Stimulated activated CD4-positive, alpha-beta T cell treated with anti-CD3 and anti-CD28 coated beads, TNF-alpha, amount 100 ng/mL, for 48 hours (primary cell): Measurements from ENCODE around the gene DDR1.
"Not testable (repeated sequence)": the region's sequence is repeated elsewhere in the genome, so short reads cannot be mapped to it uniquely, and the experiment has no call there.

Source experiments
- DNase-seq, 3 donors: peaks; one replicate each; pipeline ENCODE4 v3.0.0-alpha.2; 2020; ENCODE audit warnings: low read depth in 3 of 3

Gene DDR1

GRCh38 chr6:30894381-30894780, 10.1 kb downstream of the DDR1 start:
- DNase-seq = no peak

- DNase-seq = no peak
Measured at GRCh38 chr6:30894935-30895334, 10.6 kb downstream of the DDR1 start.

GRCh38 chr6:30895343-30895742, 11.0 kb downstream of the DDR1 start:
- no peak for DNase-seq

GRCh38 chr6:30896541-30896940, 12.2 kb downstream of the DDR1 start:
- no peak for DNase-seq

GRCh38 chr6:30897882-30898281, 13.6 kb downstream of the DDR1 start:
- DNase-seq = no peak

GRCh38 chr6:30898750-30899360, 14.5 kb downstream of the DDR1 start:
- DNase-seq = no peak

GRCh38 chr6:30900863-30901417, 16.6 kb downstream of the DDR1 start:
- DNase-seq = no peak

GRCh38 chr6:30901436-30901835, 17.1 kb downstream of the DDR1 start:
- DNase-seq = no peak

GRCh38 chr6:30902196-30902595, 17.9 kb downstream of the DDR1 start:
- DNase-seq = not testable (repeated sequence)

- DNase-seq = no peak
Measured at GRCh38 chr6:30902709-30903108, 18.4 kb downstream of the DDR1 start.

- DNase-seq = no peak
Measured at GRCh38 chr6:30903236-30903635, 18.9 kb downstream of the DDR1 start.

- not testable (repeated sequence) for DNase-seq
Measured at GRCh38 chr6:30907290-30907757, 23.0 kb downstream of the DDR1 start.

- DNase-seq = peak; percentile 94 to 95 (median 94)
Measured at GRCh38 chr6:30907758-30908591, 23.7 kb downstream of the DDR1 start, which contains the start of gene GTF2H4. TSS of gene GTF2H4 (plus strand) at chr6:30908207.

GRCh38 chr6:30908700-30909099, 24.4 kb downstream of the DDR1 start:
- DNase-seq = no peak

- not testable (repeated sequence) for DNase-seq
Measured at GRCh38 chr6:30910473-30910872, 26.2 kb downstream of the DDR1 start.

GRCh38 chr6:30912746-30913520, 28.6 kb downstream of the DDR1 start:
- DNase-seq = no peak

GRCh38 chr6:30913721-30914075, 29.4 kb downstream of the DDR1 start:
- no peak for DNase-seq

GRCh38 chr6:30914076-30914853, 29.9 kb downstream of the DDR1 start, which contains the start of gene VARS2:
TSS of gene VARS2 (plus strand) at chr6:30914238. CDS start at chr6:30914837, 599 bp downstream.
- DNase-seq = peak; percentile 69 to 82 (median 77)

- no peak for DNase-seq
Measured at GRCh38 chr6:30914854-30915590, 30.7 kb downstream of the DDR1 start.

GRCh38 chr6:30915591-30915946, 31.2 kb downstream of the DDR1 start:
- no peak for DNase-seq

- DNase-seq = no peak
Measured at GRCh38 chr6:30917041-30917440, 32.7 kb downstream of the DDR1 start.
